NB4 (cell line): Measurements from ENCODE around the gene PRPF6.

Experiments
- MYC ChIP-seq: IDR thresholded peaks from 2 replicates; pipeline ENCODE4 v1.6.1; 2011; ENCODE audit warnings: low read depth, low read length
- POLR2A ChIP-seq: IDR thresholded peaks from 2 replicates; pipeline ENCODE4 v1.6.1; 2011; ENCODE audit warnings: mild to moderate bottlenecking; ENCODE audit not compliant: insufficient read length; ENCODE audit errors: extremely low read depth
- TF ChIP-seq, protein P1 (sequence below): IDR thresholded peaks from one replicate; pipeline ENCODE4 v1.5.1; 2012; ENCODE audit warnings: low read depth, low read length
- TF ChIP-seq, protein P2 (sequence below): IDR thresholded peaks from 2 replicates; pipeline ENCODE4 v1.6.1; 2011; ENCODE audit warnings: low read depth, low read length

DNA sequence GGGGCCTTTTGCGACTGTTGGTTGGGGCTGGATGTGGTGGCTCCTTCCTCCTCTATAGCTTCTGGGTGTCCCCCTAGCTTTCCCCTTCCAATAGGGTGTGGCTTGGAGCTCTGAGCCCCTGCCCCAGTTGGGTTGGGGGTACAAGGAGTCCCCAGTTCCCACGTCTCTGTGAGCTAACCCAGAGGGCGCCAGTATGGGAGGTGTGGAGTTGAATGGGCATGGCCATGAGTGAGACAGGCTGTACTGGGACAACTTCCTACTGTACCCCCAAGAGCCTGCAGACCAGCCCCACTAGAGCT, 56.2 kb downstream of the PRPF6 start:
- TF ChIP-seq, protein P1, sequence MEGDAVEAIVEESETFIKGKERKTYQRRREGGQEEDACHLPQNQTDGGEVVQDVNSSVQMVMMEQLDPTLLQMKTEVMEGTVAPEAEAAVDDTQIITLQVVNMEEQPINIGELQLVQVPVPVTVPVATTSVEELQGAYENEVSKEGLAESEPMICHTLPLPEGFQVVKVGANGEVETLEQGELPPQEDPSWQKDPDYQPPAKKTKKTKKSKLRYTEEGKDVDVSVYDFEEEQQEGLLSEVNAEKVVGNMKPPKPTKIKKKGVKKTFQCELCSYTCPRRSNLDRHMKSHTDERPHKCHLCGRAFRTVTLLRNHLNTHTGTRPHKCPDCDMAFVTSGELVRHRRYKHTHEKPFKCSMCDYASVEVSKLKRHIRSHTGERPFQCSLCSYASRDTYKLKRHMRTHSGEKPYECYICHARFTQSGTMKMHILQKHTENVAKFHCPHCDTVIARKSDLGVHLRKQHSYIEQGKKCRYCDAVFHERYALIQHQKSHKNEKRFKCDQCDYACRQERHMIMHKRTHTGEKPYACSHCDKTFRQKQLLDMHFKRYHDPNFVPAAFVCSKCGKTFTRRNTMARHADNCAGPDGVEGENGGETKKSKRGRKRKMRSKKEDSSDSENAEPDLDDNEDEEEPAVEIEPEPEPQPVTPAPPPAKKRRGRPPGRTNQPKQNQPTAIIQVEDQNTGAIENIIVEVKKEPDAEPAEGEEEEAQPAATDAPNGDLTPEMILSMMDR: no peak
- TF ChIP-seq POLR2A: no peak
- TF ChIP-seq MYC: no peak
- TF ChIP-seq, protein P2, sequence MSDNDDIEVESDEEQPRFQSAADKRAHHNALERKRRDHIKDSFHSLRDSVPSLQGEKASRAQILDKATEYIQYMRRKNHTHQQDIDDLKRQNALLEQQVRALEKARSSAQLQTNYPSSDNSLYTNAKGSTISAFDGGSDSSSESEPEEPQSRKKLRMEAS: no peak
